22Rv1 (cell line): ENCODE measurements around the gene CACNA1A.

Experiments used
- H3K27ac ChIP-seq: fragments of 450-650 bp; 2 replicates; pipeline ENCODE4 v1.5.1; 2017
- ZFX ChIP-seq: fragments of 450-650 bp; IDR thresholded peaks from 2 replicates; pipeline ENCODE4 v1.6.1; 2017; ENCODE audit warnings: antibody characterized with exemption, borderline replicate concordance
- TF ChIP-seq, protein P1 (sequence below): fragments of 450-650 bp; IDR thresholded peaks from 2 replicates; pipeline ENCODE4 v1.5.1; 2017; ENCODE audit warnings: mild to moderate bottlenecking

Gene CACNA1A

DNA sequence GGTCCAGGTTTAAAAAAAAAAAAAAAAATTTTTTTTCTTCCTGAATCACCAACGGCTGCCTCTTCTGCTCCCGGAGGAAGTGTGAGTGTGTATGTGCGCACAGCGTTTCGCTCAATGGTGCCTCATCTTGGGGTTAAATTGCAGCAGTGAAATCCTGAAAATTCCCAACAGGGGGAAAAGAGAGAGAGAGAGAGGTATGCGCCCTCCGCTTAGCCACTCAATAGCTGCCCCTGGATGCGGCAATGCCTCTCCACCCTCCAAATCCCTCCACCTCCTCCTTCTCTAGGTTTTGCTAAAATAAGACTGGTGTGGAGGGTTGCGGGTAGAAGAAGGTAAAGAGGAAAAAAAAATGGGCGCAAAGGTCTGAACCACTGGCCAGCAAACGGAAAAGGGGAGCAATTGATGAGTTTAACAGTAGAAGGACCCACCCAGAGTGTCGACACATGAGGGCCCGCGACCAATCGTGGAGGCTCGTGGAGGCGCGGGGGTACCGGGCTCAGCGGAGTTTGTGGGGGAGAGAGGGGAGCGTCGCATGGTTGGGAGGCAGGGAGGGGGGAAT, 853 bp upstream of the CACNA1A start:
- H3K27ac ChIP-seq, result no peak overlapping the region

DNA sequence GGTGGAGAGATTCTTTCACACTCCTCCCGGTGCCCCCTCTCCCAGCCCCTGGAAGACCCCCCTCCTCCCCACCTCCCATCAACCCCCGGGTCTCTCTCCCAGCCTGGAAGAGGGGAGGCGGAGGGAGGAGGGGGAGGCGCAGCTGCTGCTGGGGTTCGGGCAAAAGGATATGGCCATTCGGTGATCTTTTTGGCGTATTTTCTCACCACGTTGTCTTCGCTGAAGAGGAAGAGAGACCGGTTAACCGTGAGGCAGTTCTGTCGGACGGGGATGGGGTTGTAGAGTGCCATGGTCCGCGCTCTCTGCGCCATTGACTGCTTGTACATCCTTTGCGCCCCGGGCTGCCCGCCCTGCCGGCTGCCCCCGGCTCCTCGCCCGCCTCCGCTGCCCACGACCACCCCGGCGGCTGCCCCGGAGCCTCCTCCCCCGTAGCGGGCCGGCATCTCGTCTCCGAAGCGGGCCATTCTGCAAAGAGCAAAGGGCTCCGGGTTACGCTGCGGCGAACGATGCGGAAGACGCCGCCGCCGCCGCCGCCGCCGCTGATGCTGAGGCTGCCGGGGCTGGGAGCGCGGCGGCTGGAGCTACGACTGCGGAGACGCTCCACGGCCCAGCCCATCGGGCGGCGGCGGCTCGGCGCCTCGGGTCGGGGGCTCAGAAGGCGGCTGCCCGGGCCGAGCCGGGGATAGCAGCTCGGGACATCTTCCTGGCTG, 363 bp downstream of the CACNA1A start:
- no peak overlapping the region for H3K27ac ChIP-seq
- TF ChIP-seq, protein P1, sequence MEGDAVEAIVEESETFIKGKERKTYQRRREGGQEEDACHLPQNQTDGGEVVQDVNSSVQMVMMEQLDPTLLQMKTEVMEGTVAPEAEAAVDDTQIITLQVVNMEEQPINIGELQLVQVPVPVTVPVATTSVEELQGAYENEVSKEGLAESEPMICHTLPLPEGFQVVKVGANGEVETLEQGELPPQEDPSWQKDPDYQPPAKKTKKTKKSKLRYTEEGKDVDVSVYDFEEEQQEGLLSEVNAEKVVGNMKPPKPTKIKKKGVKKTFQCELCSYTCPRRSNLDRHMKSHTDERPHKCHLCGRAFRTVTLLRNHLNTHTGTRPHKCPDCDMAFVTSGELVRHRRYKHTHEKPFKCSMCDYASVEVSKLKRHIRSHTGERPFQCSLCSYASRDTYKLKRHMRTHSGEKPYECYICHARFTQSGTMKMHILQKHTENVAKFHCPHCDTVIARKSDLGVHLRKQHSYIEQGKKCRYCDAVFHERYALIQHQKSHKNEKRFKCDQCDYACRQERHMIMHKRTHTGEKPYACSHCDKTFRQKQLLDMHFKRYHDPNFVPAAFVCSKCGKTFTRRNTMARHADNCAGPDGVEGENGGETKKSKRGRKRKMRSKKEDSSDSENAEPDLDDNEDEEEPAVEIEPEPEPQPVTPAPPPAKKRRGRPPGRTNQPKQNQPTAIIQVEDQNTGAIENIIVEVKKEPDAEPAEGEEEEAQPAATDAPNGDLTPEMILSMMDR, result no peak

More for the DNA sequence above, 853 bp upstream of the CACNA1A start:
- TF ChIP-seq ZFX, result no peak
- TF ChIP-seq, protein P1, result no peak

DNA sequence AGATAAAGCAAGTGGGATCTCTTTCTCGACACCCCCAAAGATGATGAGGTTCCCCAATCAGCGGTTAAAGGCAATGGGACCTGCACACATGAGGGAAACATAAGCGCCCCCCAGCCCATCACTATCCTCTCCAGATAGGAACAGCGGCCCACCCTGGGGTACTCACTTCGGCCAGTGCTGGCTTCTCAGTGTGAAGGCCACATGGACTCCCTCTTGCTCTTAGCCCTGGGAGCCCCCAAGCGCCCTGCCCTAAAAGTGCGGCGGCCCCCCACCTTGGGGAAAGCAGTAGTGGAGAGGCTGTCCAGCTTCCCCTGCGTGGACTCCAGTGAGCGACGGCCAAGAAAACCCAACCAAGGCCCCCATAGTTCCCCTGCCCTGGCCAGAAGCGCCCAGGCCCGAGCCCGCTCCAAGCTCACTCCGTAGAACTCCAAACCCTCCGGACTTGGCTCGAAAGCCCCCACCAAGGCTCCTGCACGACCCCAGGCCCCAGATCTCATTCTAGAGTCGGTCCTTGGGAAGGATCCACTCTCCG, 1.0 kb downstream of the CACNA1A start:
- H3K27ac ChIP-seq, result no peak overlapping the region
- TF ChIP-seq ZFX, result no peak

DNA sequence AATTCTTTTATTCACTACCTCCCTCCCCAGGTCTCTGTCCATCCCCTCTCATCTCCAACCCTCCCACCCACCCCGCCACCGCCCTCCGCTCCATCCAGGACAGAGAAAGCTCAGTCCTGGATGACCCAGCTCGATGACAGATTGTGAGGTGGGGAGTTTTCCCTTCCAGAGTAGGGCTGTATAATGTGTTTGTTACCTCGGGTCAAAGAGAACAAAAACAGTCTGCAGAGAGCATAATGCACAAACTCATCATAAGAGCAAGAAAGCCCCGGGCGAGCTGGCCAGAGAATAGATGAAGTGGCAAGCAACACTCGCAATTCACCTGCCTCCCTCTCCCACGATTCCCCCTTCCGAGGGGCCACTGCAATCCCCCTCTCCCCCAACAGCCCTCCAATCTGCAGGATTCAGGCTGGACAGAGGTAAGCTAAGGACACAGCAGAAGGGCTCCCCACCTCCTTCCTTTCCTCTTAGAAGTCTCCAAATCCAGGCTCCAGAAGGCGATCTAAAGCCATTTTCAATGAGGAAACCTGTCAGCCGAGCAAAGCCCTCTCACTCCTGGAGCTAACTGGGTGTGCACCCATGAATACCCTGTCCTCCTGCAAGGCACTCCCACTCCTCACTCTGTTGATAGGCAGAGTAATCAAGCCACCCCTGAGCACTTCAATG, 2.6 kb downstream of the CACNA1A start:
- TF ChIP-seq, protein P1, result no peak
- TF ChIP-seq ZFX, result no peak
- no peak overlapping the region for H3K27ac ChIP-seq

DNA sequence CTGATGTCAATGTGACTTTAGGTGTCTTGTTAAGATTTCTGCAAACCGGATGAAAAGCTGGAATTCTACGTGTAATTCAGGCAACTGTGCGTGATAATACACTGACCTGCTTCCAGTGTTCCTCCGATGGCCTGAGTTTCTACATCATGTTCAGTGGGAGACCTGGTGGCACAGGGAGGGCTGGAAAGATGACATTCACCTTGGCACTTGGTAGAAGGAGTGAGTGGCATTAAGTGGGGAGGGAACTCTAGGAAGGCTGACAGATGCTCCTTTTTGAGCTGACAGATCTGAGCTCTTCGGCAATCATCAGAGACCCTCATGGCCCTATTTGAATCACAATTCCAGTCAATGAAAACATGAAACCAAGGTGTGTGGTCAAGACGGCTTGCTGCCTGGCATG, 4.0 kb downstream of the CACNA1A start:
- no peak for TF ChIP-seq ZFX
- TF ChIP-seq, protein P1, result no peak
- no peak overlapping the region for H3K27ac ChIP-seq

DNA sequence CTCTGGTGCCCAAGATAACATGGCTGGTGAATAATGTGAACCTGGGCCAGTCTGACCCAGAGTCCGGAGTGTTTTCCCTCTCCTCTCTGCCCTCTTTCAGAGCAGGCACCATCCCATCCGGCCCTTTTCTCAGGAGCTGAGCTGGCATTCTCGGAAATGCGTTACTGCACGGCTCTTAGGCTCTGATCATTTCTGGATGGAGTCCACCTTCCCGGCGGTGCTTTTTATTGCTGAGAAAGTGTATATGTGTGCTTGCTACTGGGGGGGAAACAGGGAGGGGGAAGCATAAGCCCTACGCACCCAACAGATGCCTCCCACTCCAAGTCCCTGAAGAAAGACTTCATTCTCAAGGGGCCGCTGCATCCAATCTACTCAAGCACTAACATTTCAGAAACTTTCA, 6.6 kb downstream of the CACNA1A start:
- TF ChIP-seq, protein P1, result no peak
- no peak for TF ChIP-seq ZFX
- no peak overlapping the region for H3K27ac ChIP-seq

DNA sequence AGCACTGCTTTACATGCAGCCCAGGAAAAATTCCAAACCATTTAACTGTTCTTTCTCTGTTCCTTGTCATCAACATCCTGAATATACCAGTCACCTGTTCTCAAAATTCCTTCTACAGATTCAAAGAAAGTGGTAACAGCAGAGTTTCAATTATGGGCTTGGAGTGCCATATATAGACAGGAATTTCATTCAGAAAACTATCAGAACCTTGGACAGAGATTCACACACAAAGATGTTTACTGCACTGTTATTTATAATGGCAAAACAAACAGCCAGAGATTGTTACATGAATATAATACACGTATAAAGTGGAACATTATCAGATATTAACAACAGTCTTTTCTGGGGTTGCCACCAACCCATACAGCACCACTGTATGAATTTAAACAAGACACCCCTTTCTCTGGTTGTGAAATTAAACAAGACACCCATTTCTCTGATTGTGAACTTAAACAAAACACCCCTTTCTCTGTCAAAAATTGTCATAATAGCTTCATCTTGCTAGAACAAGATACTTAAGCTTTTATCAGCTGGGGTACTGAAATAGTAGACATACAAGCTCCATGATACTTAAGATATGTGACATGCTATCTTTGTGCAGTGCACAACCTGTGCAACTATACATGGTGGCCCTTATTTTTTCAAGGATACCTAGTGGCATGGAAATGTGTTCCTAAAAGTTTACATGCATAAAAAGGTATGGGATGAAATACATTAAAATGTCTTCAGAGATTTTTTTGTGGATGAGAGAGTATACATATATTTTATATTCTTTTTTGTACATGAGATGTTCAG, 12.6 kb downstream of the CACNA1A start:
- H3K27ac ChIP-seq, result no peak overlapping the region
- TF ChIP-seq, protein P1, result no peak
- no peak for TF ChIP-seq ZFX
